ENCODE measurements around the gene PIGS. TPM values are rescaled to one million over a fixed set of nuclear protein-coding genes. Genes with fewer than 3 reads are reported as not detected.
"Not testable (repeated sequence)": the region's sequence is repeated elsewhere in the genome, so short reads cannot be mapped to it uniquely, and the experiment has no call there.

The PIGS gene
- 10 to 100 TPM; 36.6 to 38.6 TPM for total RNA-seq

DNA sequence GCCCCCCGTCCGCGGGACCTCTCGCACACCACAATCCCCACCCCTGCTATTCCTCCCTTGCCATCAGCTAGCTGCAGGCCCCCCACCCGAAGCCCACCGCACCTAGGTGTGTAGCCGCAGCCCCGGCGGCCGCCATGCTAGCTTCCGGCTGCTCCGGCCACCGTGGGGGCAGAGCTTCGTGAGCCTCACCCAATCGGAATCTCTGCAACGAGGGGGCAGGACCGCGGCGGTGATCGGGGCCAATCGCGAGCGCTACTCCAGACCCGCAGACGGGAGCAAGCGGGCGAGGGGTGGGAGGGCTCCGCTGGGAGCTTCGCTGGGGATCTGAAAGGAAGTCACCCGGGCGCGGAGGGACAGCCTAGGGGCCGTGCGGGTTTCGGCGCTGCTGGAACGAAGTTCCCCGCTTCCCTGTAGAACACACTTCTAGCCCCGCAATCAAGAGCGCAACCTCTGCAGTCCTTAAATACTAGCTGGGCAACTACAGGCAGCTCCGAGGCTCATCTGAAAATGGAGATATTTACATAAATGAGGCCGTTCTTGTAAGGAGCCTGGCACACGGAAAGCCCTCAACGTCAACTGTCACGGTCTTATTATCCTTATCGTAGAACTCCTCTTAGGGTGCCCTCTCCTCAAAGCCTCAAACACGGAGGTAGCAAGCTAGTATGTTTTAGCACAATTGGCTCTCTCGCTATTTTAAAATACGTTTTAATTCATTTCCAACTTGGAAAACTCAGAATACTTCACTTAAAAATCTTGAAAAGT is at the start of gene PIGS:
Gene PIGS, minus strand, starts transcription at position 164 of the 762 bp plus-strand sequence. Its CDS starts 28 bp downstream, at position 136.
- CTCF ChIA-PET, result interaction anchor here (0.6 to 6.4 kb wide), 9 partner anchors 12 to 79 kb away, joined by 3 to 53 read pairs (median 4); partner anchors contain the start of gene UNC119
- intact Hi-C loops (cut with micrococcal nuclease), result loop anchor here (2.0 kb wide), 1 partner anchor 19 kb away; the partner anchor contains the start of gene UNC119
- H3K9me3 Mint-ChIP-seq, result no peaks in the 10 kb centered on the region

DNA sequence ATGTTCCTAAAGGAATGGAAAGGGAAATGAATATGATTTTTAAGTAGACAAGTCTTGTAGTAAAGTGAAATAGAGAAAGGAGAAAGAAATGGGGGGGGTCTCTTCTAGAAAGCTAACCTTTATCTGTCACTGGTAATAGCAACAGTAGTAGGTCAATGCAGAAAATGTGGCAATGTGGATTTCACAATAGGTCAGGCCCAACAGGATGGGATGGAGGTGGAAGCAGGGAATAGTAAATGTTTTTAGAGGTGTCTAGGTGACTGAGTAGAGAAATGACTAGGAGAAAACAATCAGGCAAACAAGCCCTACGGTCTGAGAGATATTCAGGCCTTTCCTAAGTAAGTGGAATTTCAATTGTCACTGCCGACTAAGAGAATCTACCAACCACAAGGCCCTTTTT is 48.7 kb upstream of the PIGS start:
- no peak for DNase-seq
- POLR2A ChIA-PET, result interaction anchor here (0.9 kb wide), 1 partner anchor 15 kb away, joined by 3 read pairs; no protein-coding TSS in a partner anchor
- Mint-ChIP-seq H3K4me3 (no peak overlapping the region), H3K36me3 (peaks cover 49% of the 10 kb centered on the region), H3K9me3 (no peaks in the 10 kb centered on the region), H3K27ac (no peak overlapping the region), H3K27me3 (no peaks in the 10 kb centered on the region), H3K4me1 (ENCODE audit: low read depth) (no peaks in the 10 kb centered on the region)
- intact Hi-C loops (cut with micrococcal nuclease), result no loop called here
- CTCF ChIA-PET, result interaction anchor here (1.0 to 1.5 kb wide), 2 partner anchors 24 to 72 kb away, joined by 3 to 6 read pairs; no protein-coding TSS in a partner anchor

More for the DNA sequence above, at the start of gene PIGS:
- H3K27me3 Mint-ChIP-seq, result no peaks in the 10 kb centered on the region
- H3K4me1 Mint-ChIP-seq (ENCODE audit: low read depth), result peaks cover 55% of the 10 kb centered on the region
- H3K4me3 Mint-ChIP-seq, result peak within 1 kb of the TSS; percentile 96
- H3K36me3 Mint-ChIP-seq, result peaks cover 24% of the 10 kb centered on the region
- peak within 1 kb of the TSS; percentile 89 for H3K27ac Mint-ChIP-seq
- POLR2A ChIA-PET, result interaction anchor here (0.6 to 2.8 kb wide), 18 partner anchors 8 to 327 kb away, joined by 3 to 28 read pairs (median 4); partner anchors contain the start of genes BLTP2, IFT20, RPL23A and SARM1
- peak; percentile 96 for DNase-seq

DNA sequence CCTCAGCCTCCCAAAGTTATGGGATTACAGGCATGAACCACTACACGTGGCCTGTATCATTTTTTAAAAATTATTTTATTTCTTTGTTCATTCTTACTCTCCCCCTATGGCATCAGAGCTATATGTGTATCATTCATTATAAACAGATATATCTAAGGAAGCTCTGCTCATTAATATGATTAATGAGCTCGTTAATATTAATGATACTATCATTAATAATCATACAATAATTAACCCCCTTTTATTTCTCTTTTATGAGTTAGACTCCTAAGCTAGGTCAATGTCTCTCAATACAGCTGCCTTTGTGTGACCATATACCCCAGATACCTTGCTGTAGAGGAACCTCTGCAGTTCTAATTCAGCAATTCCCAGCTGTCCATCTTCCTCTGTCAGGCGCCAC is 47.1 kb upstream of the PIGS start:
- no peak for DNase-seq
- no peaks in the 10 kb centered on the region for H3K27me3 Mint-ChIP-seq
- ChIA-PET POLR2A (interaction anchor here (0.8 kb wide), 1 partner anchor 19 kb away, joined by 3 read pairs; no protein-coding TSS in a partner anchor), CTCF (interaction anchor here (0.9 to 1.6 kb wide), 4 partner anchors 26 to 123 kb away, joined by 3 to 6 read pairs (median 4); no protein-coding TSS in a partner anchor)
- no peaks in the 10 kb centered on the region for H3K9me3 Mint-ChIP-seq
- H3K4me1 Mint-ChIP-seq (ENCODE audit: low read depth), result peaks cover 5% of the 10 kb centered on the region
- peaks cover 56% of the 10 kb centered on the region for H3K36me3 Mint-ChIP-seq
- no peak overlapping the region for H3K27ac Mint-ChIP-seq
- no peak overlapping the region for H3K4me3 Mint-ChIP-seq
- intact Hi-C loops (cut with micrococcal nuclease), result no loop called here

DNA sequence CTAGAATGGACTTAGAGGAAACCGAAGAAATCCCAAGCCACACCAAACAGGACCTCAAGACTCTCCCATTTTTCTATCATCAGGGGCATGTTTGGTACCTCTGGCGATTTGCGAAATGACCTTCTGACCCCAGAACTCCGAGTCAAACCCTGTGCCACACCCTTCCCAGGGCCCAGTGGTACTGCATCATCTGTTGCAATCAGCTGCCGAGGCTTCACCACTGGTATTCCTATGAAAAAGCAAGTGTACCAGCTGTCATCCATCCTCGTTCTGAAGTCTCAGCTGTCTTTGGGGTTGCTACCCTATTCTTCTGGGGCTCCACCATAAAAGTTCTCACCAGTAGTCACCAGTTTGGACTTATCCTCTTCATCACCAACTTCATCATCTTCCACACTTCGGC is 45.0 kb upstream of the PIGS start:
- intact Hi-C loops (cut with micrococcal nuclease), result no loop called here
- ChIA-PET CTCF (interaction anchor here (1.1 to 1.3 kb wide), 2 partner anchors 14 to 29 kb away, joined by 3 read pairs; partner anchors contain the start of gene BLTP2), POLR2A (no interaction called here)
- H3K9me3 Mint-ChIP-seq, result no peaks in the 10 kb centered on the region
- no peaks in the 10 kb centered on the region for H3K27me3 Mint-ChIP-seq
- H3K4me1 Mint-ChIP-seq (ENCODE audit: low read depth), result peaks cover 5% of the 10 kb centered on the region
- DNase-seq, result no peak
- H3K27ac Mint-ChIP-seq, result no peak overlapping the region
- no peak overlapping the region for H3K4me3 Mint-ChIP-seq
- H3K36me3 Mint-ChIP-seq, result peaks cover 44% of the 10 kb centered on the region

DNA sequence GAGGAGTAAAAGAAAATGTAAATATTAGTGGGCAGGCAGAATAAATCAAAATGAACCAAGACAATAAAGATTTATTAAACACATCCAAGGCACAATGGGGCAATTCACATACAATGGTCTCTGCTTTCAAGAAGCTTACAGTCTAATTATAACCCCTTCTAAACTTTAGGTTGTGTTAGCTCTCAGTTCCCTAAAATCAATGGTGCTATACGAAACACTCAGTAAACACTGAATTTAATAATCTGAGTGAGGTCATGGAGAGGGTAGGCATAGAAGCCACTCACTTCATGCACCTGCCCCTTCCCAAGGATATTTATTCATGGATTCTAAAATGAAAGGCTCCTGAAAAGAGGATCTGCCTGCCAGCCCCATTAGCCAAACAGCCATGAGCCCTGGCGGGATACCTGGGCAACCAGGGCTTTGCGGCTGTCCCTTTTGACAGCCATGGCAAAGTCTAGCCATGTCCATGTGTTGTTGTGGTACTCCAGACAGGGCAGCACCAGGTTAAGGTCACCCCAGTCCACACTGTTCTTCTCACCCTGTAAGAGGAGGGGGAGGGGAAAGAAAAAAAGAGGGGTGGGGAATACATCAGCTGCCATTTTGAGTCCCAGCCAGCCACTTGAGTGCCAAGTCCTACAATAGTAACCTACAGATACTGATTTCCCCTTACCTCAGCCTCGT is 44.1 kb upstream of the PIGS start:
- Mint-ChIP-seq H3K27me3 (no peaks in the 10 kb centered on the region), H3K4me3 (no peak overlapping the region), H3K9me3 (no peaks in the 10 kb centered on the region), H3K27ac (no peak overlapping the region), H3K36me3 (peaks cover 42% of the 10 kb centered on the region), H3K4me1 (ENCODE audit: low read depth) (peaks cover 5% of the 10 kb centered on the region)
- DNase-seq, result no peak
- ChIA-PET POLR2A (no interaction called here), CTCF (interaction anchor here (0.9 to 1.1 kb wide), 2 partner anchors 30 to 122 kb away, joined by 3 to 5 read pairs; partner anchors contain the start of gene BLTP2)
- intact Hi-C loops (cut with micrococcal nuclease), result no loop called here

DNA sequence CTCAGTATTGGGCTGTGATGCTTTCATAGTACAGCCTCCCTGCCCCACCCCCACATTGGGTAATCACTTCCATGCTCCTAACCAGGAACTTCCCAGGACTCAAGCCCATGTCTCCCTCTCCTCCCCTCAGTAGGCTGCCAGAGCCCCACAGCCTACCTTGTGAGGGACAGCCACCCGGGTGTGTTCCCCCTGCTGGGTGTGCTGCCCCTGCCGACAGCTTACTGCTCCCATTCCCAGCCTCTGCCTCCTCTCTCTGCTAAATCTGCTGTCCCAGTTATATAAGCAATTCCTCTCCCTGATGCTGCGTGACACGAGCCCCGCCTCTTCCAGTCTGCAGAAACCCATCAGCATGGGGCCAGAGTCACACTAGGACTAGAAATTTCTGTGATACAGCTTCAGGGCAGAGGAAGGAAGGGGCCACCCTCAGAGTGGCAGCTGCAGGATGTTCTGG is 42.6 kb upstream of the PIGS start, which contains the start of gene RSKR:
Gene RSKR, minus strand, starts transcription at position 255 of the 451 bp plus-strand sequence. Its CDS starts 24 bp downstream, at position 231.
- Mint-ChIP-seq H3K27me3 (no peaks in the 10 kb centered on the region), H3K4me1 (ENCODE audit: low read depth) (peaks cover 5% of the 10 kb centered on the region), H3K27ac (no peak within 1 kb of the TSS), H3K9me3 (no peaks in the 10 kb centered on the region), H3K4me3 (no peak within 1 kb of the TSS), H3K36me3 (peaks cover 36% of the 10 kb centered on the region)
- intact Hi-C loops (cut with micrococcal nuclease), result loop anchor here (2.0 to 5.0 kb wide), 2 partner anchors 67 to 119 kb away; no protein-coding TSS in a partner anchor
- no peak for DNase-seq
- ChIA-PET CTCF (interaction anchor here (0.5 to 2.0 kb wide), 9 partner anchors 14 to 120 kb away, joined by 3 to 16 read pairs (median 7); partner anchors contain the start of gene BLTP2), POLR2A (interaction anchor here (0.5 kb wide), 1 partner anchor 238 kb away, joined by 3 read pairs; no protein-coding TSS in a partner anchor)

DNA sequence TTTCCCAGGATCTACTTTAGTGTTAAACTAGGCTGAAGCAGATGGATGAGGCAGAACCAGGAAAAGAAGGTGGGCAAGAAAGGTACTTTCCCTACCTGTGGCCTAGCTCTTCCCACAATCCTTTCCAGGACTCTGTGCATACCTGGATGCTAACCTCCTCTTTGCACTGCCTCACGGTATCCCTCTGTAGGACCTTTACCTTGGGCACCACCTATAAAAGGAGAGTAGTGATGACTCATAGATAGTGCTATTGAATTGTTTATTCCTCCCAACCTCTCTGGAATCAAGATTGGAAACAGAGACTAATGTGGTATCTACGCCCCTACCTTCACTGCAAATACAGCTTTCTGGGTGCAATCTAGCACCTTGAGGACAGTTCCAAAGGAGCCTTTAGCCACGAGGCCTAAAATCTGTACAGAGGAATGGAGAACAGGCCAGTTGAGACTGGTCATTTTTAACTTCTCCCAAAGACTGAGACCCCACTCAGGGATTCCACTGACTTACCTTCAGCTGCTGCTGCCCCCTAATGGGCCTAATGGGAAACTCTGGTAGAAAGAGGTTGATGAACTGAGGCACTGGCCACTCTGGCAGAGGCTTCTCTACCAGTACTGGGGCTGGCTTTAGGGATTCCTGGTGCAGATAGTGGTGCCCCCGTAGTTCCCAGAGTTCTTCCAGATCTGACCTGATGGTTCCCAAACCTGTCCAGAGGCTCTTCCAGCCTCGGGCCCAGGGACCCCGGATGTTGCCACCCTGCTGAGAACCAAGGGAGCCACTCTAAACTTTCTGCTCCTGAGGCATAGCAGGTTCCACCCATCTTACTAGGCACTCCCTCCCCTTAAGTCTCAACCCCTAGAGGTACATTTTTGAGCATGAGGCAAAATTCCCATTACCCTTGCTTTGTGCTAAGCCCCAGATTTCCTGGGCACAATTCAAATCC is 41.9 kb upstream of the PIGS start:
- H3K27me3 Mint-ChIP-seq, result no peaks in the 10 kb centered on the region
- peaks cover 33% of the 10 kb centered on the region for H3K36me3 Mint-ChIP-seq
- H3K4me1 Mint-ChIP-seq (ENCODE audit: low read depth), result peaks cover 5% of the 10 kb centered on the region
- no peak overlapping the region for H3K27ac Mint-ChIP-seq
- no peak overlapping the region for H3K4me3 Mint-ChIP-seq
- ChIA-PET CTCF (interaction anchor here (0.5 to 2.0 kb wide), 18 partner anchors 13 to 275 kb away, joined by 3 to 16 read pairs (median 4); partner anchors contain the start of gene BLTP2), POLR2A (interaction anchor here (0.5 to 1.6 kb wide), 2 partner anchors 42 to 239 kb away, joined by 3 to 5 read pairs; partner anchors contain the start of gene PIGS)
- DNase-seq, result peak; percentile 32
- no peaks in the 10 kb centered on the region for H3K9me3 Mint-ChIP-seq
- intact Hi-C loops (cut with micrococcal nuclease), result loop anchor here (2.0 to 5.0 kb wide), 2 partner anchors 66 to 118 kb away; no protein-coding TSS in a partner anchor

DNA sequence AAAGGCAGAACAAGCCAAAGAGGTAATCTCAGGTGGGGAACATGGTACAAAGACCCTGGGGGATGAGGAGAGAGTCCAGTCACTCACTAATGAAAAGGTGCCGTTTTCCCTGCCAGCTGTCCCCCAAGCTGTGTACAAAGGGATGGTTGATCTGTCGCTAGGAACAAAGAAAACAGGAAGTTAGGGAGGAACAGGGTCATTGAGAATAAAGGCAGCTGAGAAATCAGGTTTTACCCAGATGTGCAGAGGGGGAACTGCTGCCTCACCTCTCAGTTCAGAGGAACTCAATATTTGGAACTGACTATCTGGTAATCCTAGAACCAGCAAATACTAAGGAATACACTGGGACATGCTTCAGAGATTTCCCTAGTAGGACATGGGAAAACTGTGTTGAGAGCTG is 41.2 kb upstream of the PIGS start:
- Mint-ChIP-seq H3K4me1 (ENCODE audit: low read depth) (peaks cover 5% of the 10 kb centered on the region), H3K4me3 (no peak overlapping the region), H3K9me3 (no peaks in the 10 kb centered on the region), H3K36me3 (peaks cover 33% of the 10 kb centered on the region), H3K27me3 (no peaks in the 10 kb centered on the region), H3K27ac (no peak overlapping the region)
- DNase-seq, result no peak
- ChIA-PET POLR2A (interaction anchor here (1.6 to 3.2 kb wide), 2 partner anchors 13 to 41 kb away, joined by 5 to 7 read pairs; partner anchors contain the start of gene PIGS), CTCF (interaction anchor here (0.7 to 2.0 kb wide), 15 partner anchors 13 to 275 kb away, joined by 3 to 16 read pairs (median 5); partner anchors contain the start of gene BLTP2)
- intact Hi-C loops (cut with micrococcal nuclease), result loop anchor here (2.0 to 5.0 kb wide), 2 partner anchors 65 to 118 kb away; no protein-coding TSS in a partner anchor

DNA sequence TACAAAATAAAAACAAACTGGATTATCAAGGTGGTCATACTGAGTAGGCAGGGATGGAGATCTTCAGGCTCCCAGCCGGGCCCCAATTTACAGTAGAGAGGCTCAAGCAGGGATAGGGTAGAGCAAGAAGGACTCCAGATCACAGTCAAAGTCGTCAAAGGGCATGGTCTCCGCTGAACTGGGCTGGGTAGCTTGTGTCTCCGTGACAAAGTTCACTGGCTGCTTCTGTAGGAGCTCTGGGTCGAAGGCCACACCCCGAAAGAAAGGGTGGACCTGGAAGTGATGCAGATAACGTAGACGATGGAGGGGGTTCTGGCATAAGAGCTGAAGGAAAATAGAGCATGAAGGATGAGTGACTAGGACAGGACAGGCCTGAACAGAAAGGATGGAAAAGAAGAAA is 39.1 kb upstream of the PIGS start:
- no peak overlapping the region for H3K27ac Mint-ChIP-seq
- no peaks in the 10 kb centered on the region for H3K9me3 Mint-ChIP-seq
- peaks cover 23% of the 10 kb centered on the region for H3K36me3 Mint-ChIP-seq
- ChIA-PET POLR2A (interaction anchor here (0.9 to 3.2 kb wide), 3 partner anchors 11 to 42 kb away, joined by 3 to 7 read pairs (median 6); no protein-coding TSS in a partner anchor), CTCF (interaction anchor here (0.8 to 2.0 kb wide), 6 partner anchors 19 to 115 kb away, joined by 3 to 9 read pairs (median 4); partner anchors contain the start of genes BLTP2 and PIGS)
- H3K27me3 Mint-ChIP-seq, result no peaks in the 10 kb centered on the region
- no peak for DNase-seq
- intact Hi-C loops (cut with micrococcal nuclease), result loop anchor here (5.0 kb wide), 1 partner anchor 63 kb away; no protein-coding TSS in a partner anchor
- peaks cover 5% of the 10 kb centered on the region for H3K4me1 Mint-ChIP-seq (ENCODE audit: low read depth)
- no peak overlapping the region for H3K4me3 Mint-ChIP-seq

DNA sequence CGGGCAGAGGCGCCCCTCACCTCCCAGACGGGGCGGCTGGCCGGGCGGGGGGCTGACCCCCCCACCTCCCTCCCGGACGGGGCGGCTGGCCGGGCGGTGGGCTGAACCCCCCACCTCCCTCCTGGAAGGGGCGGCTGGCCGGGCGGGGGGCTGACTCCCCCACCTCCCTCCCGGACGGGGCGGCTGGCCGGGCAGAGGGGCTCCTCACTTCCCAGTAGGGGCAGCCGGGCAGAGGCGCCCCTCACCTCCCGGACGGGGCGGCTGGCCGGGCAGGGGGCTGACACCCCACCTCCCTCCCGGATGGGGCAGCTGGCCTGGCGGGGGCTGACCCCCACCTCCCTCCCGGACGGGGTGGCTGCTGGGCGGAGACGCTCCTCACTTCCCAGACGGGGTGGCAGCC is 32.7 kb upstream of the PIGS start:
- H3K27ac Mint-ChIP-seq; DNase-seq; H3K9me3 Mint-ChIP-seq; H3K4me1 Mint-ChIP-seq (ENCODE audit: low read depth); intact Hi-C loops (cut with micrococcal nuclease); H3K4me3 Mint-ChIP-seq; H3K36me3 Mint-ChIP-seq; CTCF ChIA-PET; H3K27me3 Mint-ChIP-seq; POLR2A ChIA-PET: not testable (repeated sequence)
